ENCODE measurements around the gene SRSF6. TPM values are rescaled to one million over a fixed set of nuclear protein-coding genes. Genes with fewer than 3 reads are reported as not detected.

The SRSF6 gene
- total RNA-seq, 2 experiments from 2014 or later: 112 to 114 TPM

- H3K36me3 Mint-ChIP-seq (ENCODE audit: low read depth): peaks cover 34% of the 10 kb centered on the region
- peak overlapping the region; percentile 99 for H3K27ac Mint-ChIP-seq
- H3K27me3 Mint-ChIP-seq: peaks cover 4% of the 10 kb centered on the region
- H3K4me1 Mint-ChIP-seq (ENCODE audit: low read depth): peaks cover 28% of the 10 kb centered on the region
- peak; percentile 94 for DNase-seq
- ChIA-PET CTCF (interaction anchor here (0.7 to 1.9 kb wide), 6 partner anchors 8 to 760 kb away, joined by 3 to 13 read pairs (median 4); no protein-coding TSS in a partner anchor), POLR2A (interaction anchor here (0.7 to 2.9 kb wide), 20 partner anchors 8 to 1504 kb away, joined by 3 to 25 read pairs (median 6); partner anchors contain the start of gene IFT52)
- intact Hi-C loops (cut with micrococcal nuclease): loop anchor here (10.0 kb wide), 1 partner anchor 628 kb away; no protein-coding TSS in a partner anchor
- peak overlapping the region; percentile 93 for H3K4me3 Mint-ChIP-seq
- TF ChIP-seq, protein P1, sequence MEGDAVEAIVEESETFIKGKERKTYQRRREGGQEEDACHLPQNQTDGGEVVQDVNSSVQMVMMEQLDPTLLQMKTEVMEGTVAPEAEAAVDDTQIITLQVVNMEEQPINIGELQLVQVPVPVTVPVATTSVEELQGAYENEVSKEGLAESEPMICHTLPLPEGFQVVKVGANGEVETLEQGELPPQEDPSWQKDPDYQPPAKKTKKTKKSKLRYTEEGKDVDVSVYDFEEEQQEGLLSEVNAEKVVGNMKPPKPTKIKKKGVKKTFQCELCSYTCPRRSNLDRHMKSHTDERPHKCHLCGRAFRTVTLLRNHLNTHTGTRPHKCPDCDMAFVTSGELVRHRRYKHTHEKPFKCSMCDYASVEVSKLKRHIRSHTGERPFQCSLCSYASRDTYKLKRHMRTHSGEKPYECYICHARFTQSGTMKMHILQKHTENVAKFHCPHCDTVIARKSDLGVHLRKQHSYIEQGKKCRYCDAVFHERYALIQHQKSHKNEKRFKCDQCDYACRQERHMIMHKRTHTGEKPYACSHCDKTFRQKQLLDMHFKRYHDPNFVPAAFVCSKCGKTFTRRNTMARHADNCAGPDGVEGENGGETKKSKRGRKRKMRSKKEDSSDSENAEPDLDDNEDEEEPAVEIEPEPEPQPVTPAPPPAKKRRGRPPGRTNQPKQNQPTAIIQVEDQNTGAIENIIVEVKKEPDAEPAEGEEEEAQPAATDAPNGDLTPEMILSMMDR (IDR thresholded peaks at IDR 0.05): no peak
- H3K9me3 Mint-ChIP-seq: no peaks in the 10 kb centered on the region
- ATAC-seq: peak; percentile 81
Measured at GRCh38 chr20:43456809-43457639, 672 bp upstream of the SRSF6 start.

DNA sequence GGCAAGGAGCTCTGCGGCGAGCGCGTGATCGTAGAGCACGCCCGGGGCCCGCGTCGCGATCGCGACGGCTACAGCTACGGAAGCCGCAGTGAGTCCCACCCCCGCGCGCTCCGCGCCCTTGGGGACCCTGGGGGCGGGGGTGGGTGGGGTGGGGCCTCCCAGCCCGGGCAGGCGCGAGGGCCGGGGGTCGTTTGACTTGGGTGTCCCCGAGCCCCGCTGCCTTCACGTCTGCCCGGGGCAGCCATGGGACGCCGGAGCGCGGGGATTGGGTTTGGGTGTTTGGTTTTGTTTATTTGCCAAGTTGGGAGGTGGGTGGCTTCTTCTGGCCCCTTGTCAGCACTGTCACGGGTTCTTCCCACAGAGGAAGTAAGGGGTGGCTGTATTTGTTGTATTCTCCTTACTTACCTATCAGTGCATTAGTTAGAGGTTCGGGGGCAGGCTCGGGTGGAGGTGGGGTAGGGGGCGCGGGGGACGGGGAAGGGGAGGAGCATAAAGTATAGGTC lies 777 bp downstream of the SRSF6 start:
- Mint-ChIP-seq H3K27ac (peak overlapping the region; percentile 99), H3K36me3 (ENCODE audit: low read depth) (peaks cover 48% of the 10 kb centered on the region), H3K4me1 (ENCODE audit: low read depth) (peaks cover 41% of the 10 kb centered on the region), H3K27me3 (peaks cover 3% of the 10 kb centered on the region), H3K4me3 (peak overlapping the region; percentile 93), H3K9me3 (no peaks in the 10 kb centered on the region)
- intact Hi-C loops (cut with micrococcal nuclease): loop anchor here (10.0 kb wide), 1 partner anchor 626 kb away; no protein-coding TSS in a partner anchor
- ChIA-PET POLR2A (interaction anchor here (0.6 to 2.9 kb wide), 18 partner anchors 8 to 293 kb away, joined by 3 to 25 read pairs (median 6); partner anchors contain the start of gene IFT52), CTCF (interaction anchor here (1.8 to 1.9 kb wide), 2 partner anchors 7 to 9 kb away, joined by 5 to 13 read pairs; no protein-coding TSS in a partner anchor)
- TF ChIP-seq, protein P1 (IDR thresholded peaks at IDR 0.05): no peak
- DNase-seq: no peak
- peak; percentile 6 for ATAC-seq

- no peaks in the 10 kb centered on the region for H3K9me3 Mint-ChIP-seq
Measured at GRCh38 chr20:43459022-43459942, 1.6 kb downstream of the SRSF6 start.

DNA sequence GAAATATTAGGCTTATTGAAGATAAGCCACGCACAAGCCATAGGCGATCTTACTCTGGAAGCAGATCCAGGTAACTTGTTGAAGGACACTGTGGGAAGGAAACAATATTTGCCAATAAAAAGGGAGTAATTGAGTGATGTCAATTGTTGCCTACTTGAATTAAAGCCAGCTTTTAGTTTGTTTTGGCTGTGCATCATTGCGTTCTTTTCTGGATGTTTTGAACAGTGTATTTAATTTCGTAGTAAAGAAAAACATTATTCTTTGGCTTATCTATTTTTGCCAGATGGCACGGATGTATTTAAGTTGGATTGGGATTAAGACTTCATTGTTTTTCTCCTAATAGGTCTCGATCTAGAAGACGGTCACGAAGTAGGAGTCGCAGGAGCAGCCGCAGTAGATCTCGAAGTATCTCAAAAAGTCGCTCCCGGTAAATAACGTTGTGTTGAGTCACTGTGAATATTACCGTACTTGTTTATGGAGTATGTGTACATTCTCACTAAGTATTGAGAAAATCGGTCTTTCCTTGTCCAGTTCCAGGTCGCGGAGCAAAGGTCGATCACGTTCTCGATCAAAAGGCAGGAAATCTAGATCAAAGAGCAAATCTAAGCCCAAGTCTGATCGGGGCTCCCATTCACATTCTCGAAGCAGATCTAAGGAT lies 2.6 kb downstream of the SRSF6 start:
- ChIA-PET CTCF (no interaction called here), POLR2A (interaction anchor here (1.0 to 1.7 kb wide), 3 partner anchors 11 to 131 kb away, joined by 3 to 5 read pairs (median 3); no protein-coding TSS in a partner anchor)
- ATAC-seq (no peak), DNase-seq (no peak)
- Mint-ChIP-seq H3K27me3 (no peaks in the 10 kb centered on the region), H3K27ac (peak overlapping the region; percentile 68), H3K4me3 (peak overlapping the region; percentile 93), H3K36me3 (ENCODE audit: low read depth) (peaks cover 63% of the 10 kb centered on the region), H3K4me1 (ENCODE audit: low read depth) (peaks cover 43% of the 10 kb centered on the region), H3K9me3 (no peaks in the 10 kb centered on the region)
- TF ChIP-seq, protein P1 (IDR thresholded peaks at IDR 0.05): no peak
- intact Hi-C loops (cut with micrococcal nuclease): no loop called here

More at GRCh38 chr20:43459022-43459942, 1.6 kb downstream of the SRSF6 start:
- TF ChIP-seq, protein P1 (IDR thresholded peaks at IDR 0.05): no peak
- DNase-seq (peak; percentile 56), ATAC-seq (no peak)
- ChIA-PET POLR2A (interaction anchor here (1.1 to 2.5 kb wide), 5 partner anchors 7 to 269 kb away, joined by 3 to 8 read pairs (median 6); no protein-coding TSS in a partner anchor), CTCF (interaction anchor here (1.9 kb wide), 1 partner anchor 10 kb away, joined by 13 read pairs; no protein-coding TSS in a partner anchor)
- Mint-ChIP-seq H3K36me3 (ENCODE audit: low read depth) (peaks cover 56% of the 10 kb centered on the region), H3K4me3 (peak overlapping the region; percentile 93), H3K4me1 (ENCODE audit: low read depth) (peaks cover 43% of the 10 kb centered on the region), H3K27ac (peak overlapping the region; percentile 85), H3K27me3 (peaks cover 2% of the 10 kb centered on the region)
- intact Hi-C loops (cut with micrococcal nuclease): loop anchor here (10.0 kb wide), 1 partner anchor 626 kb away; no protein-coding TSS in a partner anchor

All from activated CD8-positive, alpha-beta T cell treated with anti-CD3 and anti-CD28 coated beads for 36 hours (primary cell).